IMR-90 (cell line): ENCODE measurements around the gene ACOX1.

Experiments
- CEBPB ChIP-seq: IDR thresholded peaks from 2 replicates; pipeline ENCODE4 v1.6.1; 2012; ENCODE audit warnings: low read depth, low read length, improper control_type of control experiment
- CTCF ChIP-seq: conservative IDR thresholded peaks from 2 replicates; pipeline ENCODE4 v1.5.1; 2012; ENCODE audit warnings: mild to moderate bottlenecking, low read depth, low read length, improper control_type of control experiment
- FOS ChIP-seq: fragments of 150-350 bp; IDR thresholded peaks from 2 replicates; pipeline ENCODE4 v1.6.1; 2016; ENCODE audit warnings: low read depth, low read length
- MAZ ChIP-seq: IDR thresholded peaks from 2 replicates; pipeline ENCODE4 v1.6.1; 2012; ENCODE audit warnings: low read depth, mild to moderate bottlenecking, low read length, improper control_type of control experiment, moderate library complexity, borderline replicate concordance
- NFE2L2 ChIP-seq: fragments of 150-350 bp; IDR thresholded peaks from 2 replicates; pipeline ENCODE4 v1.6.1; 2016; ENCODE audit warnings: low read depth, mild to moderate bottlenecking, low read length
- POLR2A ChIP-seq: IDR thresholded peaks from 2 replicates; pipeline ENCODE4 v1.6.1; 2012; ENCODE audit warnings: mild to moderate bottlenecking, low read depth, low read length

GRCh38 chr17:76009969-76010661, 31.1 kb upstream of the ACOX1 start:
- TF ChIP-seq CTCF = no peak
- TF ChIP-seq POLR2A = no peak
- no peak for TF ChIP-seq FOS
- no peak for TF ChIP-seq MAZ
- TF ChIP-seq CEBPB = no peak
- TF ChIP-seq NFE2L2 = no peak
